HCT116 (cell line): Measurements from ENCODE around the gene ATF7. TPM values are rescaled to one million over a fixed set of nuclear protein-coding genes. Genes with fewer than 3 reads are reported as not detected.
"Not testable (repeated sequence)": the region's sequence is repeated elsewhere in the genome, so short reads cannot be mapped to it uniquely, and the experiment has no call there.

Experiments used
- ATAC-seq: fragments of 200-7000 bp; cut with Tn5 transposase; 2 replicates; pipeline ENCODE4 v1.9.1; 2020; ENCODE audit warnings: mild to moderate bottlenecking, moderate library complexity
- BruUV-seq: library from RNA; stranded (reverse); fragments of 400-500 nt; replicated peaks from 2 replicates; lab custom pipeline; 2021; lab: Mats Ljungman, UMichigan
- CTCF ChIA-PET: fragments of 300-600 bp; sonication (Branson Sonifier 250); formaldehyde crosslinking; loops from one replicate; lab custom pipeline; 2021; ENCODE audit warnings: antibody characterized with exemption; lab: Charles Lee
- POLR2A ChIA-PET: fragments of 300-600, 350-600 bp; sonication (Branson Sonifier 250); formaldehyde crosslinking; loops from one replicate; lab custom pipeline; 2021; ENCODE audit warnings: antibody characterized with exemption; lab: Charles Lee
- RAD21 ChIA-PET, 2 experiments: fragments of 300-600 bp; sonication (Branson Sonifier 250); formaldehyde crosslinking; loops; one replicate each; lab custom pipeline; 2023; ENCODE audit warnings: low total read pairs in 2 of 2; ENCODE audit not compliant: uncharacterized antibody in 2 of 2, unreplicated experiment in 2 of 2, low non-redundant PET in 1 of 2; lab: Charles Lee
- DNase-seq: peaks from one replicate; pipeline ENCODE4 v3.0.0-alpha.2; 2010; ENCODE audit warnings: low read depth, low spot score
- H2AFZ ChIP-seq: fragments of 200-600 bp; shearing (Covaris generic), sonication (generic); 2 replicates; pipeline ENCODE4 v1.6.1; 2017; ENCODE audit warnings: low read depth, mixed run types, mixed read lengths, antibody characterized with exemption, low read length; ENCODE audit not compliant: poor library complexity, severe bottlenecking
- H3K27ac ChIP-seq: 2 replicates; pipeline ENCODE4 v1.5.1; 2012; ENCODE audit warnings: low read depth, low read length
- H3K27me3 ChIP-seq: fragments of 200-600 bp; sonication (generic); 2 replicates; pipeline ENCODE4 v1.6.1; 2016; ENCODE audit warnings: mixed run types, low read length, mixed read lengths; ENCODE audit not compliant: insufficient read depth
- H3K36me3 ChIP-seq, 2 experiments: fragments of 200-500 bp in 1 of 2; fragments of 200-600 bp in 1 of 2; sonication (Bioruptor generic) in 1 of 2; sonication (generic) in 1 of 2; 2 replicates each; pipeline versions ENCODE4 v1.5.1 to v1.6.1; 2014 to 2016; ENCODE audit warnings: low read length in 2 of 2, inconsistent platforms in 1 of 2, mixed read lengths in 1 of 2, mixed run types in 1 of 2; ENCODE audit not compliant: insufficient read depth in 2 of 2, control insufficient read depth in 1 of 2
- H3K4me1 ChIP-seq, 2 experiments: fragments of 200-600 bp in 1 of 2; sonication (generic) in 1 of 2; 2 replicates each; pipeline versions ENCODE4 v1.5.1 to v1.6.1; 2012 to 2017; ENCODE audit warnings: low read length in 2 of 2, inconsistent platforms in 1 of 2, mild to moderate bottlenecking in 1 of 2, mixed read lengths in 1 of 2, mixed run types in 1 of 2, moderate library complexity in 1 of 2; ENCODE audit not compliant: insufficient read depth in 2 of 2, control insufficient read depth in 1 of 2
- H3K4me2 ChIP-seq: fragments of 200-600 bp; sonication (generic); 2 replicates; pipeline ENCODE4 v1.6.1; 2017; ENCODE audit warnings: mixed run types, low read length, mixed read lengths
- H3K4me3 ChIP-seq, 2 experiments: fragments of 200-600 bp in 1 of 2; sonication (generic) in 1 of 2; replicated peaks in 1 of 2; 2 replicates each; pipeline ENCODE4 v1.5.1; 2011 to 2016; ENCODE audit warnings: low read length in 2 of 2, control low read depth in 1 of 2, low read depth in 1 of 2, mild to moderate bottlenecking in 1 of 2, mixed read lengths in 1 of 2, mixed run types in 1 of 2
- H3K79me2 ChIP-seq: fragments of 200-600 bp; sonication (generic); 2 replicates; pipeline ENCODE4 v1.6.1; 2017; ENCODE audit warnings: mild to moderate bottlenecking, mixed run types, low read length, moderate library complexity, mixed read lengths; ENCODE audit not compliant: insufficient read depth
- H3K9ac ChIP-seq: fragments of 200-600 bp; sonication (generic); 2 replicates; pipeline ENCODE4 v1.6.1; 2016; ENCODE audit warnings: low read length, mixed read lengths
- H3K9me2 ChIP-seq: fragments of 200-600 bp; sonication (generic), shearing (Covaris generic); 2 replicates; pipeline ENCODE4 v1.6.1; 2017; ENCODE audit warnings: mixed run types, mild to moderate bottlenecking, moderate library complexity; ENCODE audit not compliant: insufficient read depth
- H3K9me3 ChIP-seq, 2 experiments: fragments of 200-500 bp in 1 of 2; fragments of 200-600 bp in 1 of 2; sonication (Bioruptor generic) in 1 of 2; sonication (generic) in 1 of 2; 2 replicates each; pipeline ENCODE4 v1.6.1; 2014 to 2017; ENCODE audit warnings: low read length in 2 of 2, mixed read lengths in 2 of 2, inconsistent platforms in 1 of 2, low read depth in 1 of 2, mild to moderate bottlenecking in 1 of 2, mixed run types in 1 of 2, moderate library complexity in 1 of 2; ENCODE audit not compliant: control insufficient read depth in 1 of 2, insufficient read depth in 1 of 2
- H4K20me1 ChIP-seq: fragments of 200-600 bp; sonication (generic), shearing (Covaris generic); 2 replicates; pipeline ENCODE4 v1.6.1; 2017; ENCODE audit warnings: mixed run types, mild to moderate bottlenecking, moderate library complexity; ENCODE audit not compliant: insufficient read depth
- CBX3 ChIP-seq: IDR thresholded peaks from 2 replicates; pipeline ENCODE4 v1.6.1; 2012; ENCODE audit warnings: low read depth
- CEBPB ChIP-seq: IDR thresholded peaks from 2 replicates; pipeline ENCODE4 v1.6.1; 2012; ENCODE audit warnings: low read depth
- EGR1 ChIP-seq: IDR thresholded peaks from 2 replicates; pipeline ENCODE4 v1.6.1; 2012; ENCODE audit warnings: low read depth
- ELF1 ChIP-seq: IDR thresholded peaks from 2 replicates; pipeline ENCODE4 v1.6.1; 2012; ENCODE audit warnings: low read depth, borderline replicate concordance
- JUND ChIP-seq: IDR thresholded peaks from 2 replicates; pipeline ENCODE4 v1.6.1; 2012
- SP1 ChIP-seq: IDR thresholded peaks from 2 replicates; pipeline ENCODE4 v1.6.1; 2012; ENCODE audit warnings: low read depth
- SRF ChIP-seq: IDR thresholded peaks from 2 replicates; pipeline ENCODE4 v1.6.1; 2012; ENCODE audit warnings: low read depth
- YY1 ChIP-seq: IDR thresholded peaks from 2 replicates; pipeline ENCODE4 v1.6.1; 2011; ENCODE audit warnings: low read length, low read depth, moderate library complexity, mild to moderate bottlenecking; ENCODE audit not compliant: insufficient replicate concordance; ENCODE audit errors: extremely low read depth
- ZFX ChIP-seq: fragments of 450-650 bp; IDR thresholded peaks from 2 replicates; pipeline ENCODE4 v1.6.1; 2017
- ZNF274 ChIP-seq: fragments of 200-500 bp; sonication (Bioruptor generic); IDR thresholded peaks from 2 replicates; pipeline ENCODE4 v1.6.1; 2014; ENCODE audit warnings: mild to moderate bottlenecking, low read depth, low read length, inconsistent platforms
- intact Hi-C: fragments of 100-400 bp; cut with micrococcal nuclease; formaldehyde crosslinking; loops from 2 replicates; pipeline ENCODE4 v1.10.0; 2022
- total RNA-seq: library from RNA; stranded (reverse); gene quantifications from one replicate; pipeline ENCODE4 v1.2.1, GENCODE V29; 2021; ENCODE audit not compliant: unreplicated experiment
- TF ChIP-seq, protein P1 (sequence below): IDR thresholded peaks from 2 replicates; pipeline ENCODE4 v1.6.1; 2012
- TF ChIP-seq, protein P2 (sequence below), 3 experiments: fragments of 200-600 bp in 1 of 3; sonication (generic) in 1 of 3; IDR thresholded peaks in 2 of 3; conservative IDR thresholded peaks in 1 of 3; 2 replicates each; pipeline ENCODE4 v1.5.1; 2012 to 2017; ENCODE audit warnings: low read depth in 2 of 3, low read length in 2 of 3, antibody characterized with exemption in 1 of 3, borderline replicate concordance in 1 of 3, control low read depth in 1 of 3, mild to moderate bottlenecking in 1 of 3, mixed read lengths in 1 of 3, mixed run types in 1 of 3, moderate library complexity in 1 of 3; ENCODE audit not compliant: insufficient read depth in 1 of 3

The ATF7 gene
- total RNA-seq, 1 experiment from 2014 or later, result 24.0 TPM

DNA sequence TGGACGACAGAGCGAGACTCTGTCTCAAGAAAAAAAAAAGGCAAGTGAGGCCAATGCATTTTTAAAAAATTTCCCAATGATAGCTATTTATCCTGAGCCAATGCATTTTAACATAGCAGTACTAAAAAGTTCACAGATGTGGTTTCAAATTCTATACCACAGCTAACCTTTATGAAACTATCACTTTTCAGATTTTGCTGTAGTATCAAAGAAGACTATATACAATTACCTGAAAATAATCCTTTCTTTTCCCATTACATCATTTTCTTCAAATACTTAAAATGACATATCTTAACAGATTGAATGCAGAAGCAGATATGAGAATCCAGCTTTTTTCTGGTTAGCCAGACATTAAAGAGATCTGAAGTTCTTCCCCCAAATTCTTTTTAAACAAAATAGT lies 13.2 kb downstream of the ATF7 start:
- ATAC-seq (no peak), DNase-seq (no peak)
- CTCF ChIA-PET, result interaction anchor here (1.1 kb wide), 1 partner anchor 11 kb away, joined by 4 read pairs; no protein-coding TSS in a partner anchor
- H3K4me3 ChIP-seq, result no peak overlapping the region
- peaks cover 24% of the 10 kb centered on the region for H3K79me2 ChIP-seq
- no peak overlapping the region for H3K9ac ChIP-seq
- no peak overlapping the region for H3K4me2 ChIP-seq
- TF ChIP-seq YY1 (no peak), CBX3 (no peak), SP1 (no peak), SRF (no peak)
- TF ChIP-seq, protein P1, sequence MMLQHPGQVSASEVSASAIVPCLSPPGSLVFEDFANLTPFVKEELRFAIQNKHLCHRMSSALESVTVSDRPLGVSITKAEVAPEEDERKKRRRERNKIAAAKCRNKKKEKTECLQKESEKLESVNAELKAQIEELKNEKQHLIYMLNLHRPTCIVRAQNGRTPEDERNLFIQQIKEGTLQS, result no peak
- TF ChIP-seq, protein P2, sequence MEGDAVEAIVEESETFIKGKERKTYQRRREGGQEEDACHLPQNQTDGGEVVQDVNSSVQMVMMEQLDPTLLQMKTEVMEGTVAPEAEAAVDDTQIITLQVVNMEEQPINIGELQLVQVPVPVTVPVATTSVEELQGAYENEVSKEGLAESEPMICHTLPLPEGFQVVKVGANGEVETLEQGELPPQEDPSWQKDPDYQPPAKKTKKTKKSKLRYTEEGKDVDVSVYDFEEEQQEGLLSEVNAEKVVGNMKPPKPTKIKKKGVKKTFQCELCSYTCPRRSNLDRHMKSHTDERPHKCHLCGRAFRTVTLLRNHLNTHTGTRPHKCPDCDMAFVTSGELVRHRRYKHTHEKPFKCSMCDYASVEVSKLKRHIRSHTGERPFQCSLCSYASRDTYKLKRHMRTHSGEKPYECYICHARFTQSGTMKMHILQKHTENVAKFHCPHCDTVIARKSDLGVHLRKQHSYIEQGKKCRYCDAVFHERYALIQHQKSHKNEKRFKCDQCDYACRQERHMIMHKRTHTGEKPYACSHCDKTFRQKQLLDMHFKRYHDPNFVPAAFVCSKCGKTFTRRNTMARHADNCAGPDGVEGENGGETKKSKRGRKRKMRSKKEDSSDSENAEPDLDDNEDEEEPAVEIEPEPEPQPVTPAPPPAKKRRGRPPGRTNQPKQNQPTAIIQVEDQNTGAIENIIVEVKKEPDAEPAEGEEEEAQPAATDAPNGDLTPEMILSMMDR (IDR thresholded peaks at IDR 0.05 in 2 of 3, conservative IDR thresholded peaks at IDR 0.05 in 1 of 3; ENCODE audit: borderline replicate concordance in 1 of 3, insufficient read depth in 1 of 3, low read depth in 2 of 3, low read length in 2 of 3), result no peak
- no peak overlapping the region for H2AFZ ChIP-seq
- POLR2A ChIA-PET, result interaction anchor here (1.1 to 2.2 kb wide), 2 partner anchors 10 to 13 kb away, joined by 3 to 8 read pairs; no protein-coding TSS in a partner anchor
- H3K9me3 ChIP-seq, result no peaks in the 10 kb centered on the region
- no peaks in the 10 kb centered on the region for H4K20me1 ChIP-seq
- H3K4me1 ChIP-seq, result no peaks in the 10 kb centered on the region
- no TSS peak for BruUV-seq
- intact Hi-C loops, result no loop called here
- H3K27me3 ChIP-seq, result no peaks in the 10 kb centered on the region
- H3K27ac ChIP-seq, result no peak overlapping the region
- no peaks in the 10 kb centered on the region for H3K9me2 ChIP-seq
- no peaks in the 10 kb centered on the region; a peak in 1 of 4 replicates for H3K36me3 ChIP-seq
- RAD21 ChIA-PET, result no interaction called here

DNA sequence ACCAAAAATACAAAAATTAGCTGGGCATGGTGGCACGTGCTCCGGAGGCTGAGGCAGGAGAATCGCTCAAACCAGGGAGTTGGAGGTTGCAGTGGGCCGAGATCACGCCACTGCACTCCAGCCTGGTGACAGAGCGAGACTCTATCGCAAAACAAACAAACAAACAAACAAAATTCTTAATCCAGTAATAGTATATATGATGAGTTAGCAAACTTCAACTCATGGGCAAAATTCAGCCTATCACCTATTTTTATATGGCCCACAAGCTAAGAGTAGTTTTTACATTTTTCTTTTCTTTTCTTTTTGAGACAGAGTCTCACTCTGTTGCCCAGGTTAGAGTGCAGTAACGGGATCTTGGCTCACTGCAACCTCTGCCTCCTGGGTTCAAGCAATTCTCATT lies 14.9 kb downstream of the ATF7 start:
- Histone ChIP-seq H3K9me3 (no peaks in the 10 kb centered on the region), H2AFZ (no peak overlapping the region), H3K79me2 (peaks cover 16% of the 10 kb centered on the region), H3K9ac (no peak overlapping the region), H3K4me3 (no peak overlapping the region), H3K36me3 (no peaks in the 10 kb centered on the region), H3K9me2 (no peaks in the 10 kb centered on the region)
- ChIA-PET POLR2A (interaction anchor here (2.2 kb wide), 1 partner anchor 11 kb away, joined by 8 read pairs; no protein-coding TSS in a partner anchor), CTCF (no interaction called here)
- ATAC-seq, result no peak
- BruUV-seq, result no TSS peak
- TF ChIP-seq ZFX, result no peak
- TF ChIP-seq SRF, result no peak
- TF ChIP-seq EGR1, result no peak
- no peak for TF ChIP-seq ZNF274
- TF ChIP-seq CEBPB, result no peak
- no peak for TF ChIP-seq ELF1
- no peak for TF ChIP-seq JUND
- TF ChIP-seq, protein P1, result no peak
- TF ChIP-seq, all 23 proteins: peak for 0
- H4K20me1 ChIP-seq, result no peaks in the 10 kb centered on the region
- intact Hi-C loops, result no loop called here
- DNase-seq, result no peak
- RAD21 ChIA-PET, result no interaction called here
- no peaks in the 10 kb centered on the region for H3K4me1 ChIP-seq
- H3K27ac ChIP-seq, result no peak overlapping the region
- H3K27me3 ChIP-seq, result no peaks in the 10 kb centered on the region
- no peak overlapping the region for H3K4me2 ChIP-seq

DNA sequence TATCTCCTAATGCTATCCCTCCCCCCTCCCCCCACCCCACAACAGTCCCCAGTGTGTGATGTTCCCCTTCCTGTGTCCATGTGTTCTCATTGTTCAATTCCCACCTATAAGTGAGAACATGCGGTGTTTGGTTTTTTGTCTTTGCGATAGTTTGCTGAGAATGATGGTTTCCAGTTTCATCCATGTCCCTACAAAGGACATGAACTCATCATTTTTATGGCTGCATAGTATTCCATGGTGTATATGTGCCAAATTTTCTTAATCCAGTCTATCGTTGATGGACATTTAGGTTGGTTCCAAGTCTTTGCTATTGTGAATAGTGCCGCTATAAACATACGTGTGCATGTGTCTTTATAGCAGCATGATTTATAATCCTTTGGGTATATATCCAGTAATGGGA lies 19.5 kb downstream of the ATF7 start:
- H2AFZ ChIP-seq, H3K9me2 ChIP-seq, POLR2A ChIA-PET, H3K4me3 ChIP-seq, RAD21 ChIA-PET, intact Hi-C loops, H4K20me1 ChIP-seq, ATAC-seq, H3K9ac ChIP-seq, H3K36me3 ChIP-seq, H3K4me1 ChIP-seq, H3K27me3 ChIP-seq, H3K27ac ChIP-seq, DNase-seq, H3K79me2 ChIP-seq, BruUV-seq, H3K4me2 ChIP-seq, CTCF ChIA-PET, H3K9me3 ChIP-seq: not testable (repeated sequence)
